ENCODE measurements around the gene DCDC2C. TPM values are rescaled to one million over a fixed set of nuclear protein-coding genes. Genes with fewer than 3 reads are reported as not detected.
A peak's percentile ranks its signal among the peaks of the same experiment; 100 is the strongest.

The DCDC2C gene
- polyA plus RNA-seq, 1 donor = 0.46 TPM

GRCh38 chr2:3838348-3838747 lies 135.0 kb downstream of the DCDC2C start:
- DNase-seq = no peak

- DNase-seq = peak; percentile 33
Measured at GRCh38 chr2:3839476-3839875, 136.1 kb downstream of the DCDC2C start.

- DNase-seq = no peak
Measured at GRCh38 chr2:3840611-3841155, 137.3 kb downstream of the DCDC2C start.

GRCh38 chr2:3847397-3848052 lies 144.2 kb downstream of the DCDC2C start:
- no peak for DNase-seq

- no peak for DNase-seq
Measured at GRCh38 chr2:3848776-3849175, 145.4 kb downstream of the DCDC2C start.

GRCh38 chr2:3849213-3849612 lies 145.8 kb downstream of the DCDC2C start:
- no peak for DNase-seq

- DNase-seq = no peak
Measured at GRCh38 chr2:3857576-3857975, 154.2 kb downstream of the DCDC2C start.

GRCh38 chr2:3864943-3865865 lies 161.8 kb downstream of the DCDC2C start:
- DNase-seq = peak; percentile 31

- no peak for DNase-seq
Measured at GRCh38 chr2:3867469-3867868, 164.1 kb downstream of the DCDC2C start.

GRCh38 chr2:3868012-3868805 lies 164.8 kb downstream of the DCDC2C start:
- DNase-seq = no peak

- no peak for DNase-seq
Measured at GRCh38 chr2:3870222-3870621, 166.8 kb downstream of the DCDC2C start.

- no peak for DNase-seq
Measured at GRCh38 chr2:3871002-3871401, 167.6 kb downstream of the DCDC2C start.

GRCh38 chr2:3872451-3872850 lies 169.1 kb downstream of the DCDC2C start:
- DNase-seq = no peak

- no peak for DNase-seq
Measured at GRCh38 chr2:3873899-3874298, 170.5 kb downstream of the DCDC2C start.

- DNase-seq = no peak
Measured at GRCh38 chr2:3876221-3876620, 172.8 kb downstream of the DCDC2C start.

- DNase-seq = peak; percentile 41
Measured at GRCh38 chr2:3876685-3877084, 173.3 kb downstream of the DCDC2C start.

GRCh38 chr2:3885629-3886628 lies 182.6 kb downstream of the DCDC2C start:
- DNase-seq = no peak

GRCh38 chr2:3895021-3895420 lies 191.6 kb downstream of the DCDC2C start:
- no peak for DNase-seq

Data from hindlimb muscle (tissue), 1 donor.